Bronchial epithelial cell (primary cell): ENCODE measurements around the gene TPGS1. TPM values are rescaled to one million over a fixed set of nuclear protein-coding genes. Genes with fewer than 3 reads are reported as not detected.

Experiments used
- DNase-seq: peaks from one replicate; pipeline ENCODE4 v3.0.0-alpha.2; 2010; ENCODE audit warnings: low read depth
- FAIRE-seq: peaks from 2 replicates; lab custom pipeline; 2011; peaks lifted over from hg19 to GRCh38; lab: Jason Lieb, UNC
- H3K27me3 ChIP-seq: 2 replicates; pipeline ENCODE4 v1.5.1; 2011; ENCODE audit warnings: low read length; ENCODE audit not compliant: control insufficient read depth, insufficient read depth
- H3K36me3 ChIP-seq: 2 replicates; pipeline ENCODE4 v1.5.1; 2011; ENCODE audit warnings: low read length; ENCODE audit not compliant: control insufficient read depth, insufficient read depth
- H3K4me3 ChIP-seq: 2 replicates; pipeline ENCODE4 v1.5.1; 2011; ENCODE audit warnings: mild to moderate bottlenecking, low read depth, low read length, control low read depth
- total RNA-seq: library from RNA; depleted of rRNA; stranded (reverse); fragments of >200 nt; gene quantifications from 2 replicates; pipeline ENCODE4 v1.2.1, GENCODE V29; 2014
- TF ChIP-seq, protein P1 (sequence below): IDR thresholded peaks from 2 replicates; pipeline ENCODE4 v1.5.1; 2011; ENCODE audit warnings: mild to moderate bottlenecking, moderate library complexity, low read length, control low read depth, inconsistent platforms; ENCODE audit not compliant: insufficient read depth, severe bottlenecking

The TPGS1 gene
- total RNA-seq, 1 donor from 2014 or later = 23.2 TPM

GRCh38 chr19:538641-539428 lies 31.5 kb downstream of the TPGS1 start:
- FAIRE-seq (no peak), DNase-seq (no peak)
- Histone ChIP-seq H3K27me3 (no peaks in the 10 kb centered on the region), H3K4me3 (no peak overlapping the region), H3K36me3 (peaks cover 27% of the 10 kb centered on the region)
- TF ChIP-seq, protein P1, sequence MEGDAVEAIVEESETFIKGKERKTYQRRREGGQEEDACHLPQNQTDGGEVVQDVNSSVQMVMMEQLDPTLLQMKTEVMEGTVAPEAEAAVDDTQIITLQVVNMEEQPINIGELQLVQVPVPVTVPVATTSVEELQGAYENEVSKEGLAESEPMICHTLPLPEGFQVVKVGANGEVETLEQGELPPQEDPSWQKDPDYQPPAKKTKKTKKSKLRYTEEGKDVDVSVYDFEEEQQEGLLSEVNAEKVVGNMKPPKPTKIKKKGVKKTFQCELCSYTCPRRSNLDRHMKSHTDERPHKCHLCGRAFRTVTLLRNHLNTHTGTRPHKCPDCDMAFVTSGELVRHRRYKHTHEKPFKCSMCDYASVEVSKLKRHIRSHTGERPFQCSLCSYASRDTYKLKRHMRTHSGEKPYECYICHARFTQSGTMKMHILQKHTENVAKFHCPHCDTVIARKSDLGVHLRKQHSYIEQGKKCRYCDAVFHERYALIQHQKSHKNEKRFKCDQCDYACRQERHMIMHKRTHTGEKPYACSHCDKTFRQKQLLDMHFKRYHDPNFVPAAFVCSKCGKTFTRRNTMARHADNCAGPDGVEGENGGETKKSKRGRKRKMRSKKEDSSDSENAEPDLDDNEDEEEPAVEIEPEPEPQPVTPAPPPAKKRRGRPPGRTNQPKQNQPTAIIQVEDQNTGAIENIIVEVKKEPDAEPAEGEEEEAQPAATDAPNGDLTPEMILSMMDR = no peak

GRCh38 chr19:539429-540030 lies 32.2 kb downstream of the TPGS1 start:
- Histone ChIP-seq H3K27me3 (no peaks in the 10 kb centered on the region), H3K36me3 (peaks cover 27% of the 10 kb centered on the region), H3K4me3 (no peak overlapping the region)
- no peak for DNase-seq
- no peak for FAIRE-seq
- TF ChIP-seq, protein P1 = no peak

DNA sequence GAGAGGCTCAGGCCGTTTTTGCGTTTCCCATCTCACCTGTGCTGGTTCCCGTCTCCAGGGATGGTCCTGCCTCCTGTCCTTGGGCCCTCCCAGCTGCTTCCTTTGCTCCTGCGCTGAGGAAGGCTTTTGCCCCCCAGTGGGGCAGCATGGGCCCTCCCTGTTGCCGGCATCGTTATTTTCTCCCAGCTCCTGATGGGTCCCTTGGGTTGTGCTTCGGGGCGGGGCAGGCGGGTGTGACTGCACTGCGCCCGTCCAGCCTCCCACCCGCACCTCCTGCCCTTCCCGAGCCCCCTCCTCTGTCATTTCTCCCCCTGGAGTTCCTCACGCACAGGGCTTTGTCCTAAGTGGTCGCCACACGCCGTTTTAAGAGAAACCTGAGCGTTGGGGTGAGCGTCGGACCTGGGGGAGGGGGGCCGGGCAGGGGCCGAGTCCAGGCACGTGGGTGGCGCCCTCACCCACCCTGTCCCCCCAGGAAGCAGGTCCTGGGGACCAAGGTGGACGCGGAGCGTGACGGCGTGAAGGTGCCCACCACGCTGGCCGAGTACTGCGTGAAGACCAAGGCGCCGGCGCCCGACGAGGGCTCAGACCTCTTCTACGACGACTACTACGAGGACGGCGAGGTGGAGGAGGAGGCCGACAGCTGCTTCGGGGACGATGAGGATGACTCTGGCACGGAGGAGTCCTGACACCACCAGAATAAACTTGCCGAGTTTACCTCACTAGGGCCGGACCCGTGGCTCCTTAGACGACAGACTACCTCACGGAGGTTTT lies 33.8 kb downstream of the TPGS1 start:
- Histone ChIP-seq H3K4me3 (no peak overlapping the region), H3K36me3 (peaks cover 21% of the 10 kb centered on the region), H3K27me3 (no peaks in the 10 kb centered on the region)
- TF ChIP-seq, protein P1 = no peak
- DNase-seq (no peak), FAIRE-seq (no peak)

- TF ChIP-seq, protein P1 = no peak
- Histone ChIP-seq H3K27me3 (no peaks in the 10 kb centered on the region), H3K36me3 (peaks cover 15% of the 10 kb centered on the region), H3K4me3 (no peak overlapping the region)
- no peak for DNase-seq
- FAIRE-seq = no peak
Observed at GRCh38 chr19:541699-542098, 34.4 kb downstream of the TPGS1 start.

DNA sequence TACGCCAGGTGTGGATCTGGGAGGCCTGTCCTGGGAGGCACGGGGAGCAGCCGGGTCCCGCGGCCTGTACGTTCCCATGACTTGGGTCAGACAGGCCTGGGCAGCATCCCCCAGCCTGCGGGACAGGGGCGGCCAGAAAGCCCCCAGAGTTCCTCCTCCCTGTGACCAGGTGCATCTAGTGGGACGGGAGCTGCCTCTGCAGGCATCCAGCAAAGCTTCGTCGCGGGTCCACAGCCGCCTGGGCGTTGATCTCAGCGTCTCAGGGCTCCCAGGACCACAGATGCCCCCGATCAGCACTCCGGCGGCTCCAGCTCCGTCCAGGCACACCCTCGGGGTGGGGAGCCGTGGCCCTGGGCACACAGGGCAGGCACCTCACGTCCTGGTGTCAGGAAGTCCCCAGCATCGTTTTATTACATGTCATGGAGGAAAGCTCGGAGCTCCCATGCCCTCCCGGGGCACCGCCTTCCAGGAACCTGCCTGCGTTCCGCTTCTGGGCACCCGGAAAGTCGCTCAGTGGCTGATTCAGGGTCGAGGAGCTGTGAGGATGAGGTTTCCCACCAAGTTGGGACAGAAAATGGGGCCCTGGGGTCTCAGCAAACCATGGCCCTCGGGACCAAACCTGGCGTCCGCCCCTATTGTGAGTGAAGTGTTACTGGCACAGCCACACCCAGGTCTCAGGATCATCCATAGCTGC lies 35.0 kb downstream of the TPGS1 start:
- no peak for FAIRE-seq
- DNase-seq = no peak
- H3K36me3 ChIP-seq = peaks cover 12% of the 10 kb centered on the region

More for the DNA sequence above, 35.0 kb downstream of the TPGS1 start:
- Histone ChIP-seq H3K4me3 (no peak overlapping the region), H3K27me3 (no peaks in the 10 kb centered on the region)
- TF ChIP-seq, protein P1 = no peak
